Measurements from ENCODE around the gene WWP2. TPM values are rescaled to one million over a fixed set of nuclear protein-coding genes. Genes with fewer than 3 reads are reported as not detected.

WWP2 gene
- polyA plus RNA-seq, 3 donors: 29.6 to 54.4 (median 46.0) TPM

DNA sequence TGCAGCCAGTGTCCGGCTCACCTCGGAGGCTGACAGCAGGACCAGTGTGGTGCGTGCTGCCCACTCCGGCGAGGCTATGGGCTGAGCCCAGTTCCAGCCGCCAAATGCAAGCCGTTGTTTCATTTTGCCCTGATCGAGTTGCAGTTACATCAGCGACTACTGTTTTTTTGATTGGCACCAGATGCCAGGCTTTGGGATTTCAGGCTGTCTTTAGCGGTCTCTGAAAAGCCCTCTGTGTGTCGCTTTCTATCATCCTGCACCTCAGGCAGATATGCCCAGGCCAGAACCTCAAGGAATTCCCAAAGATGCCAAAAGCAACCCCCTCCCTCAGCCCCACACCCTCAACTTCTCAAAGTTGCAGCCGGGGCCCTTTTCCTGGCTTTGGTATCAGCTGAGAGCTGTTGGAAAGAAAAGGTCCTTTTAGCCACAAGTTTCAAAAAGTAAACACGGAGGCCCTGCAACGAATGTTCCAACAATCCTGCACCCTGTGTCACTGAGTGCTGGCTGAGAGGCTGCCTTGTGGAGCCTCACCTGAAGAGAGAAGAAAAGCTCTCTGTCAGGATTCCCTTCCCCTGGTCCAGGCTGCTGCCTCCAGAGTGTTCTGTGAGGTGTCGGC lies 58.9 kb downstream of the WWP2 start:
- Histone ChIP-seq H2AFZ (ENCODE audit: insufficient read depth, low read depth, low read length, poor library complexity, severe bottlenecking) (no peak overlapping the region), H3K4me3 (replicated peaks in 1 of 3; ENCODE audit: low read depth in 2 of 3, low read length in 3 of 3) (no peak overlapping the region), H3K4me2 (replicated peaks; ENCODE audit: extremely low read depth, low read length, poor library complexity, severe bottlenecking) (no peak overlapping the region), H3K4me1 (ENCODE audit: control insufficient read depth in 1 of 2, insufficient read depth in 2 of 2, low read length in 2 of 2) (peaks cover 0 to 8% of the 10 kb centered on the region in 2 donors), H3K9me3 (replicated peaks in 1 of 2; ENCODE audit: control insufficient read depth in 1 of 2, insufficient read depth in 1 of 2, low read length in 2 of 2) (no peaks in the 10 kb centered on the region), H3K79me2 (ENCODE audit: insufficient read depth, low read length) (peaks cover 5% of the 10 kb centered on the region), H3K36me3 (replicated peaks in 1 of 2; ENCODE audit: control insufficient read depth in 1 of 2, insufficient read depth in 2 of 2, low read length in 2 of 2) (peaks cover 34 to 66% of the 10 kb centered on the region in 2 donors), H4K20me1 (ENCODE audit: insufficient read depth, low read length) (peaks cover 51% of the 10 kb centered on the region), H3K27ac (ENCODE audit: low read depth in 1 of 2, low read length in 2 of 2) (no peak overlapping the region), H3K9ac (ENCODE audit: insufficient read depth, low read length, poor library complexity, severe bottlenecking) (no peak overlapping the region), H3K27me3 (ENCODE audit: control insufficient read depth in 2 of 2, insufficient read depth in 2 of 2, low read length in 2 of 2) (no peaks in the 10 kb centered on the region)
- 95% methylated on average over 11 of the region's 15 CpGs for WGBS (ENCODE audit: insufficient coverage)
- peaks cover 53 to 73% of the 10 kb centered on the region in 2 donors for H3K36me3 Mint-ChIP-seq
- TF ChIP-seq, protein P1, sequence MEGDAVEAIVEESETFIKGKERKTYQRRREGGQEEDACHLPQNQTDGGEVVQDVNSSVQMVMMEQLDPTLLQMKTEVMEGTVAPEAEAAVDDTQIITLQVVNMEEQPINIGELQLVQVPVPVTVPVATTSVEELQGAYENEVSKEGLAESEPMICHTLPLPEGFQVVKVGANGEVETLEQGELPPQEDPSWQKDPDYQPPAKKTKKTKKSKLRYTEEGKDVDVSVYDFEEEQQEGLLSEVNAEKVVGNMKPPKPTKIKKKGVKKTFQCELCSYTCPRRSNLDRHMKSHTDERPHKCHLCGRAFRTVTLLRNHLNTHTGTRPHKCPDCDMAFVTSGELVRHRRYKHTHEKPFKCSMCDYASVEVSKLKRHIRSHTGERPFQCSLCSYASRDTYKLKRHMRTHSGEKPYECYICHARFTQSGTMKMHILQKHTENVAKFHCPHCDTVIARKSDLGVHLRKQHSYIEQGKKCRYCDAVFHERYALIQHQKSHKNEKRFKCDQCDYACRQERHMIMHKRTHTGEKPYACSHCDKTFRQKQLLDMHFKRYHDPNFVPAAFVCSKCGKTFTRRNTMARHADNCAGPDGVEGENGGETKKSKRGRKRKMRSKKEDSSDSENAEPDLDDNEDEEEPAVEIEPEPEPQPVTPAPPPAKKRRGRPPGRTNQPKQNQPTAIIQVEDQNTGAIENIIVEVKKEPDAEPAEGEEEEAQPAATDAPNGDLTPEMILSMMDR (IDR thresholded peaks at IDR 0.05): no peak
- H3K4me3 Mint-ChIP-seq: no peak overlapping the region
- peaks cover 0 to 1% (median 1%) of the 10 kb centered on the region in 3 donors for H3K27me3 Mint-ChIP-seq (ENCODE audit: low read depth in 3 of 3)
- DNase-seq: no peak
- H3K9me3 Mint-ChIP-seq: peaks cover 0 to 4% (median 0%) of the 10 kb centered on the region in 7 donors
- no peak overlapping the region for H3K27ac Mint-ChIP-seq
- H3K4me1 Mint-ChIP-seq: peaks cover 10% of the 10 kb centered on the region
- intact Hi-C loops (cut with micrococcal nuclease): no loop called here

DNA sequence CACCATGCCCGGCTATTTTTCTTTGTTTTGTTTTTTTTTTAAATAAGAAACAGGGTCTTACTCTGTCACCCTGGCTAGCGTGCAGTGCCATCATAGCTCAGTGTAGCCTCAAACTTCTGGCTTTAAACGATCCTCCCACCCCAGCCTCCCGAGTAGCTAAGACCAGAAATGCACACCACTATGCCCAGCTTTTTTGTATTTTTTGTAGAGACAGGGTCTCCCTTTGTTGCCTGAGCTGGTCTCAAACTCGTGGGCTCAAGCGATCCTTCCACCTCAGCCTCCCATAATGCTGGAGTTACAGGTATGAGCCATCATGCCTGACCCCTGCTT lies 59.7 kb downstream of the WWP2 start:
- peaks cover 32 to 60% of the 10 kb centered on the region in 2 donors for H3K36me3 ChIP-seq (replicated peaks in 1 of 2; ENCODE audit: control insufficient read depth in 1 of 2, insufficient read depth in 2 of 2, low read length in 2 of 2)
- intact Hi-C loops (cut with micrococcal nuclease): no loop called here
- no peak for DNase-seq
- no CpG with 5 or more reads among the region's 6 CpGs for WGBS (ENCODE audit: insufficient coverage)
- no peak overlapping the region for H3K4me3 ChIP-seq (replicated peaks in 1 of 3; ENCODE audit: low read depth in 2 of 3, low read length in 3 of 3)
- Mint-ChIP-seq H3K9me3 (peaks cover 0 to 4% (median 0%) of the 10 kb centered on the region in 7 donors), H3K4me3 (no peak overlapping the region), H3K36me3 (peaks cover 50 to 76% of the 10 kb centered on the region in 2 donors), H3K27ac (no peak overlapping the region), H3K4me1 (peaks cover 10% of the 10 kb centered on the region), H3K27me3 (ENCODE audit: low read depth in 3 of 3) (peaks cover 0 to 1% (median 1%) of the 10 kb centered on the region in 3 donors)
- H3K4me1 ChIP-seq (ENCODE audit: control insufficient read depth in 1 of 2, insufficient read depth in 2 of 2, low read length in 2 of 2): peaks cover 0 to 8% of the 10 kb centered on the region in 2 donors
- no peaks in the 10 kb centered on the region for H3K9me3 ChIP-seq (replicated peaks in 1 of 2; ENCODE audit: control insufficient read depth in 1 of 2, insufficient read depth in 1 of 2, low read length in 2 of 2)
- H3K4me2 ChIP-seq (replicated peaks; ENCODE audit: extremely low read depth, low read length, poor library complexity, severe bottlenecking): no peak overlapping the region
- no peak overlapping the region for H3K9ac ChIP-seq (ENCODE audit: insufficient read depth, low read length, poor library complexity, severe bottlenecking)
- H4K20me1 ChIP-seq (ENCODE audit: insufficient read depth, low read length): peaks cover 50% of the 10 kb centered on the region
- TF ChIP-seq, protein P1 (IDR thresholded peaks at IDR 0.05): no peak
- H2AFZ ChIP-seq (ENCODE audit: insufficient read depth, low read depth, low read length, poor library complexity, severe bottlenecking): no peak overlapping the region
- no peak overlapping the region for H3K27ac ChIP-seq (ENCODE audit: low read depth in 1 of 2, low read length in 2 of 2)
- peaks cover 5% of the 10 kb centered on the region for H3K79me2 ChIP-seq (ENCODE audit: insufficient read depth, low read length)
- H3K27me3 ChIP-seq (ENCODE audit: control insufficient read depth in 2 of 2, insufficient read depth in 2 of 2, low read length in 2 of 2): no peaks in the 10 kb centered on the region
